Left ventricle myocardium inferior (tissue), 1 donor: ENCODE data around the gene OR2T12. TPM values are rescaled to one million over a fixed set of nuclear protein-coding genes. Genes with fewer than 3 reads are reported as not detected.
"Not testable (repeated sequence)": the region's sequence is repeated elsewhere in the genome, so short reads cannot be mapped to it uniquely, and the experiment has no call there.

Experiments
- DNase-seq: peaks from one replicate; pipeline ENCODE4 v3.0.0-alpha.2; 2020
- H3K27ac ChIP-seq: fragments of 200-600 bp; replicated peaks from 2 replicates; pipeline ENCODE4 v1.8.0; 2021
- H3K27me3 ChIP-seq: fragments of 200-600 bp; 2 replicates; pipeline ENCODE4 v1.8.0; 2021; ENCODE audit warnings: low read depth
- H3K36me3 ChIP-seq: fragments of 200-600 bp; 2 replicates; pipeline ENCODE4 v1.8.0; 2021
- H3K4me1 ChIP-seq: fragments of 200-600 bp; 2 replicates; pipeline ENCODE4 v1.8.0; 2021
- H3K4me3 ChIP-seq: fragments of 200-600 bp; 2 replicates; pipeline ENCODE4 v1.8.0; 2021; ENCODE audit warnings: mild to moderate bottlenecking, moderate library complexity
- H3K9me3 ChIP-seq: fragments of 200-600 bp; replicated peaks from 2 replicates; pipeline ENCODE4 v1.8.0; 2021
- CTCF ChIP-seq: fragments of 200-600 bp; IDR thresholded peaks from 2 replicates; pipeline ENCODE4 v1.8.0; 2021; ENCODE audit warnings: antibody characterized with exemption, mild to moderate bottlenecking, borderline replicate concordance
- intact Hi-C: fragments of 100-400 bp; cut with micrococcal nuclease; formaldehyde crosslinking; loops from one replicate; pipeline ENCODE4 v1.11.0; 2022
- total RNA-seq: library from RNA; stranded (reverse); fragmentation: NEBNext Ultra II Directional; extraction: Animal tissue kit (Norgen Biotek cat#: 25700); gene quantifications from one replicate; pipeline ENCODE4 v1.2.1, GENCODE V29; 2021
- donor health status: DM: no; HTN: yes; CAD: no; lungs with severe emphysema.

OR2T12 gene
- total RNA-seq, 1 donor from 2014 or later: not detected

- H3K9me3 ChIP-seq: no peaks in the 10 kb centered on the region
- DNase-seq: no peak
- H3K27ac ChIP-seq: no peak overlapping the region
- H3K4me3 ChIP-seq: no peak overlapping the region
- intact Hi-C loops: no loop called here
- no peaks in the 10 kb centered on the region for H3K4me1 ChIP-seq
- H3K27me3 ChIP-seq: no peaks in the 10 kb centered on the region
- H3K36me3 ChIP-seq: no peaks in the 10 kb centered on the region
- no peak for TF ChIP-seq CTCF
These were observed 2.9 kb upstream of the OR2T12 start for GRCh38 chr1:248306103-248306502.

GRCh38 chr1:248305672-248306071 is 2.4 kb upstream of the OR2T12 start:
- intact Hi-C loops, H3K4me1 ChIP-seq, H3K27me3 ChIP-seq, H3K36me3 ChIP-seq, H3K9me3 ChIP-seq, DNase-seq, H3K4me3 ChIP-seq, H3K27ac ChIP-seq: not testable (repeated sequence)

GRCh38 chr1:248288391-248288790 is 14.8 kb downstream of the OR2T12 start:
- DNase-seq: no peak
- H3K4me1 ChIP-seq: no peaks in the 10 kb centered on the region
- H3K27ac ChIP-seq: no peak overlapping the region
- intact Hi-C loops: no loop called here
- no peak overlapping the region for H3K4me3 ChIP-seq
- peaks cover 8% of the 10 kb centered on the region for H3K9me3 ChIP-seq
- H3K27me3 ChIP-seq: no peaks in the 10 kb centered on the region
- TF ChIP-seq CTCF: no peak
- no peaks in the 10 kb centered on the region for H3K36me3 ChIP-seq

GRCh38 chr1:248277876-248278275 is 25.3 kb downstream of the OR2T12 start, which contains the start of gene OR2T33:
Gene OR2T33 (minus strand): TSS chr1:248277976. CDS start chr1:248273814, 4,162 bp downstream.
- intact Hi-C loops: no loop called here
- TF ChIP-seq CTCF: no peak
- no peaks in the 10 kb centered on the region for H3K4me1 ChIP-seq

GRCh38 chr1:248273225-248273624 is 30.0 kb downstream of the OR2T12 start:
- H3K36me3 ChIP-seq, H3K27ac ChIP-seq, H3K4me3 ChIP-seq, H3K9me3 ChIP-seq, H3K27me3 ChIP-seq, DNase-seq, H3K4me1 ChIP-seq, intact Hi-C loops: not testable (repeated sequence)

More at GRCh38 chr1:248277876-248278275, 25.3 kb downstream of the OR2T12 start, which contains the start of gene OR2T33:
- DNase-seq: no peak
- H3K4me3 ChIP-seq: no peak within 1 kb of the TSS
- H3K27ac ChIP-seq: no peak within 1 kb of the TSS
- H3K27me3 ChIP-seq: no peaks in the 10 kb centered on the region
- H3K9me3 ChIP-seq: peaks cover 16% of the 10 kb centered on the region
- H3K36me3 ChIP-seq: no peaks in the 10 kb centered on the region

- TF ChIP-seq CTCF: no peak
- H3K4me1 ChIP-seq: no peaks in the 10 kb centered on the region
- H3K9me3 ChIP-seq: peaks cover 17% of the 10 kb centered on the region
- intact Hi-C loops: no loop called here
- H3K27ac ChIP-seq: no peak overlapping the region
- DNase-seq: no peak
- H3K27me3 ChIP-seq: no peaks in the 10 kb centered on the region
- H3K4me3 ChIP-seq: no peak overlapping the region
- H3K36me3 ChIP-seq: no peaks in the 10 kb centered on the region
These were observed 35.0 kb downstream of the OR2T12 start for GRCh38 chr1:248268178-248268577.

GRCh38 chr1:248259309-248259708 is 43.9 kb downstream of the OR2T12 start:
- H3K27me3 ChIP-seq, H3K4me1 ChIP-seq, H3K27ac ChIP-seq, H3K36me3 ChIP-seq, H3K4me3 ChIP-seq, DNase-seq, intact Hi-C loops: not testable (repeated sequence)
- peaks cover 42% of the 10 kb centered on the region for H3K9me3 ChIP-seq
